HG03432 (cell line): Measurements from ENCODE around the gene LIPA.
"Not testable (repeated sequence)": the region's sequence is repeated elsewhere in the genome, so short reads cannot be mapped to it uniquely, and the experiment has no call there.

Experiments
- ATAC-seq: cut with Tn5 transposase; IDR thresholded peaks from one replicate; pipeline ENCODE4 v1.9.1; 2021; ENCODE audit warnings: mild to moderate bottlenecking, moderate library complexity; ENCODE audit not compliant: unreplicated experiment

The LIPA gene

GRCh38 chr10:89213191-89213808 lies 38.3 kb downstream of the LIPA start:
- no peak for ATAC-seq

DNA sequence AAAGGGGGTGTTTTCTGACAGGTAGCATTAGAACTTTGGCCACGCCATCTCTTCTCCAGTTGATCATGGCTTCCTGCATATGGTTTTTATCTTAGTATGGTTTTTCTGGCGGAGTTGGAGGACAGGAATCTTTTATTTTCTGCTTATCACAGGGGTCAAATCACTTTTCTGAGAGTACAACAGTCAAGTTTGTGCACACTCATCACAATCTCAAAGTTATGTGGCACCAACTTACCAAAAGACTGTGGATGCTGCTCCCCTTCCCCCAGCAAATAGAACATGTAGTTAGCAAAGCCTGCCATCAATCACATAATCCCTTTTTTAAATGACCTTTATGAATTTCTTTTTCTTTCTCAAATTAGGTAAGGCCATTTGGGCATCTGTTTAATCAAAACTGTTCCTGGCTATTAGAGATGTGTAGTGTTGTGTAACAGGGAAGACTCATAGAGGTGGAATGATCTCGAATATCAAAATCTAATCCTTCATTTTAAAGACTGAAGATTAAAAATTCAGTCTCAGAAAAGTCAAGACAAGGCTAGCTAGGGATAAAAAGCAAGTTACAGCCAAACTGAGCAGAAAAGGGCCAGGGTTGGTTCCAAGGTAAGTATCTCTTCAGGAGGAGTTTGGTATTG lies 40.7 kb downstream of the LIPA start:
- ATAC-seq, result no peak

DNA sequence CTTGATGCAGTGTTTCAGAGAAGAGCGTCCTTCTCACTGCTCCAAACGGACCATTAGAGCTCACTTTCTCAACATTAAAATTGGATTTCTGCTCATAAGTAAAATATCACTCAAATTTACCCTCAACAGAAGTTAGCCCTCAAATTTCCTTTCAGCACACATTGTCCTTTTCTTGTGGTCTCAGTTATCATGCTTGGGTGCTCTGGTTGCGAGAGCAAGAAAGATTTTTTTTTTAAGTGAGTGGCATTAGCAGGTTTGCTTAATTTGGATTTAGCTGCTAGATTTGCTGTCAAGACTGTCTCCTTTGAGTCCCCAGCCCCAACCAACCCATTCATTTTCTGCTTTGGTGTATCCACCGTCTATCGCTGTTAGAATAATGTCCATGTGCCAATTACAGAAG lies 41.9 kb downstream of the LIPA start:
- no peak for ATAC-seq

DNA sequence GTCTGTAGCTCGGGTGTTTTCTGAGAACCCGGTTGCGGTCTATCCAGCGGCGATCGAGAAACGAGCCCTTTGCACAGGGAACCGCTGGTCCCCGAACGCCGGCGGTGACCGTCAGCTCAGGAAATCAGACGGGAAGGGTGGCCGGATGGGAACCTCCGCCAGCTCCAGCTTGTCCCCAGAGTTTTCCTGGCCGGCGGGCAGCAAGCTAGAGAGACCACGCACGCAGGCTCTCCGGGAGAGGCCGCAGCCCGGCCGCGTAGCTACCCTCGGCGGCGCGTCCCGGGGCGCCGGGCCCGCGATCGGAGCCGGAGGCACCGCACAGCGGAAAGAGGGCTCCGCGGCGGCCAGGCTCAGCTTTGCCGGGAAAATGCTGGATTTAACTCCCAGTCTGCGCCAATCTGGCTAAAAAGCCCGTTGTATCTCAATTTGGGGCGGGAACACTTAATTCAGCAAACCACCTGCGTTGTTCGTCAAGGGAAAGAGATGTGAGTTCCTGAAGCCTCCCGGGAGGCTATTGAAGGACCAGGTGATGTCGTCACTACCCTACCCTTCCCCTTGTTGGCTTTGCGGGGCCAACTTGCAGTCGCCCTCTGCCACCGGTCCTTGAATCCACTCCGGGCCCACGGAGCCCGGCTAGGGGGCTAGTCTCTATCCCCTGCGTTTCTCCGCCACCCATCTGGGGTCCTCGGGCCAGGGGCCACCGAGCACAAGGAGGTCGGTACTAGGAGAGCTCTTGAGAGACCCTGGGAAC lies 43.6 kb downstream of the LIPA start:
- ATAC-seq, result peak; percentile 23

DNA sequence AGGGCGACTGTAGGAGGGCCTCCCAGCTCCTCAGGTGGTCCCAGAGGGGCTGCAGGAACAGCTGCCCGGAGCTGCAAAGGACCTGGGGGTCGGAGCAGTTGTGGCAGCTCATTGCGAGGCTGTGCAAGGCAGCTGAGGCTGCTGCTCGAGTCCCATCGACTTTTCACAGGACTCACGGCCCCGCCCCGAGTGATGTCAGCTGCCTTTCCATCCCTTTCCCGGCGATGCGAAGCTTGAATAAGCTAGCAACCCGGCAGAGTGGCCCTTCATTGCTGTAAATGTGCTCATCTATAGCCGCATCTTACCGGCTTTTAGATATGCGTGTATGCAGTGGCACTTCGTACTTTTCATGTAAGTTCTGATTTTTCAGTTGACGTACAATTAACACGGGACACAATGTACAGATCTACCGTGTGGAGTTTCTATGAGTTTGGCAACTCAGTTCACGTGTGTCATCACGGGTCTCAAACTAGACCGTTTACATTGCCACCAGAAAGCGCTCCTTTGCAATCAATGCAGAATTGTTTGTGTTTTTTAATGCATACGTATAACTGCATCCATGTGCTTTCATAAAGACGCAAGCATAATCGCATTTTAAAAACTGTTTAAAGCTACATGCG lies 44.3 kb downstream of the LIPA start, which contains the start of gene CH25H:
CH25H (minus strand) TSS at position 137 of the 620 bp plus-strand sequence; CDS start at position 112, 25 bp downstream.
- peak; percentile 45 for ATAC-seq

DNA sequence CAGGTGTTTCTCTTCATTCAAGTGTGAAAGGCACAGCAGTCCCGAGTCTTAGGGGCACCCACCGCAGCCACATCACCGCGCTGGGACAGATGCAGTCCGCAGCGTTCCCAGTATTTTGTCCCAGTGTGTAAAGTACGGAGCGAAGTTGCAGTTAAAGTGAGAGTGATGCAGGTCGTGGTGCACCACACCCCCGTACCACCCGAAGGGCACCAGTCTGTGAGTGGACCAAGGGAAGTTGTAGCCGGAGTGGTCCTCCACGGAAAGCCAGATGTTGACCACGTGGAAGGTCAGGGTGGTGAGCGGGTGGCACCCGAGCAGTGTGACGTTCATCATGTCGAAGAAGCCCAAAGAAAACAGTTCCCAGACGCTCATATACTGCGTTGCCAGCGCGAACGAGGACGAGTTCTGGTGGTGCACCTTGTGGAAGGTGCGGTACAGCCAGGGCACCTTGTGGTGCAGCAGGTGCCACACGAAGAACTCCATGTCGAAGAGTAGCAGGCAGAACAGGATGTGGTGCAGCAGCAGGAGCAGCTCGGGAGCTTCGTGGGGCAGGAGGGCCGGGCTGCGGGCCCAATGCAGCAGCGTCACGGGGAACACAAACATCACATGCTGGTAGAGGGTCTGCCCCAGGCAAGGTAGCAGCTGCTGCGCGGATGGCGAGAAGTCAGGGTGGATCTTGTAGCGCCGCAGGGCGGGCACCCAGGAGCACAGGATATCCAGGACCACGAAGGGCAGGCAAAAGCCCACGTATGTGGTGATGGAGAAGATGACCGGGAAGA lies 45.0 kb downstream of the LIPA start:
- peak; percentile 41 for ATAC-seq

GRCh38 chr10:89204621-89205185 lies 46.9 kb downstream of the LIPA start:
- ATAC-seq, result no peak

GRCh38 chr10:89203237-89203636 lies 48.3 kb downstream of the LIPA start:
- no peak for ATAC-seq

DNA sequence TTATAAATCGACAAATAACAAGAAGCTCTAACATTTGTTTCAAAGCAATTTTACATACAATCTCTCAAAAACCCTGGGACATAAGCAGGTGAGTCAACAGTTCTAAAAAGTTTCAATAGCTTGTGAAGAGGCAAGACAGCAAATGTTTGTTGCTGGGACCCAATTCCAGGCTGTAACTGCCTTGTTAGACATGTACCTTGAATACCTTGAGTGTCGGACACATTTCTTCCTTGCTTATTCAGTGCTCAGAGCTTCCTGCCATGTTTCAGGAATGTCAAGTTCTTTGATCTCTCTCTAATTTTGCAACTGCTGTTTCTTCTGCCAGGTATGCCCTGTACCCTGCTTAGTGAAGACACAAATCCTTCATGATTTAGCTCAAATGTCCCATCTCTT lies 49.5 kb downstream of the LIPA start:
- no peak for ATAC-seq

- no peak for ATAC-seq
These were observed 50.1 kb downstream of the LIPA start for GRCh38 chr10:89201345-89202032.

- ATAC-seq, result no peak
These were observed 54.1 kb downstream of the LIPA start for GRCh38 chr10:89197473-89197872.

- ATAC-seq, result not testable (repeated sequence)
These were observed 60.3 kb downstream of the LIPA start for GRCh38 chr10:89191301-89191700.

DNA sequence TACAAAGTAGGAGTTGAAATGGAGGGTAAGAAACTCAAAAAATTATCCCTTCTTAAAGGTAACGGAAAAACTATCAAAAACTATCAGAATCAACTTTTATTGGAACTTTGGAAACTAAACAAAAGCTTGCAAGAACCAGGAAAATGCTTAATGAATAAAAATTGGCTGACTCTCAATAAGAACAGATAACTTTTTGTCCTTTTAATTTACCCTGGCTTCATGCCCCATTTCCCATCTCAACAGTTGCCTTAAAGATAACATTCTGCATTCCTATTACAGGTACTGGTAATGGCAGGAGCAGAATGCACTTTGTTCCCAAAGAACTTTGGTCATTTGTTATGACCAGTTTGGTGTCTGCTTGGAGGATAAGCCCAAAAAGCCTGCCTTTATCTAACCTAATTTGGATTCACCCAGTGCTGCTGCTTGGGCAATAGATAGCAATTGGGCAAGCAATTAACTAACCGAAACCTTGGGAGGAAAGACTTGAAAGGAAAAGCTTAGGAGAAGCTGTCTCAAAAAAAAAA lies 62.3 kb downstream of the LIPA start:
- no peak for ATAC-seq

GRCh38 chr10:89185658-89186057 lies 65.9 kb downstream of the LIPA start:
- ATAC-seq, result no peak

DNA sequence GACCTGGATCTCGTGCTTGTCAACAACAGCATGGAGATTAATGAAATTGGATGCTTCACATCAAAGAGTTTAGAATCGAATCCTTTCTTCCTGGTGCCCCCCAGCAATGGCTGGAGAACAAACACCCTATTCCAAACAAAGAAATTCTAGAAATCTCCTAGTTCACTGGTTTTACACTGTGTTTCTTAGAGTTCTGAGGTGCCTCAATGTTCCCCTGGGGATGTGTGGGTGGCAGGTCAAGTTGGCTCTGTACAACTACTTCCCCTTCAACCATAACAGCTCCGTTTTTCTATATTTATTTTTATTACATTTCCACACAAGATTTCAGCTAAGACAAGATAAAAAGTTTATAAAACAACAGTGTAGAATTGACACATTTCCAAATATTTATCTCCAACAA lies 66.9 kb downstream of the LIPA start:
- no peak for ATAC-seq

- ATAC-seq, result no peak
These were observed 68.0 kb downstream of the LIPA start for GRCh38 chr10:89183571-89183970.

DNA sequence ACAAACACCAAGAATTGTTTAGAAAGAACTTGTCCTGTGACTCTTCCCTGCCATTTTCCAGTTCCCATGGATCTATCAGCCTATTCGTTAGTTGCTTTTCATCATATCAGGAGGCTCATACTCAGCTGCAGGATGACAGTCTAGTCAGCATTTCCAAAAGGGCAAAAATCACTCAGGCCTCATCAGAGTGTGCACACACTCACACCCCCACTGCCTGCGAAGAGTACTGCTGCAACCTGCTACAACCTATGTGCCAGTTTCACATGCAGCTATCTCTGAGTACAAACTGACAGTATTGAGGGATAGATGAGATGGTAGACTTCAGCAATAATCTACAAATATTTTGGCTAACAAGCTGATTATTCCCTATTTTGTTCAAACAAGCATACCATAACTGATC lies 68.7 kb downstream of the LIPA start:
- no peak for ATAC-seq

GRCh38 chr10:89175816-89176215 lies 75.8 kb downstream of the LIPA start:
- ATAC-seq, result no peak

GRCh38 chr10:89173075-89173474 lies 78.5 kb downstream of the LIPA start:
- ATAC-seq, result no peak

- no peak for ATAC-seq
These were observed 79.6 kb downstream of the LIPA start for GRCh38 chr10:89171996-89172395.
